HL-60 (cell line): ENCODE data around the gene ZBTB47.

Experiments used
- DNase-seq, 2 experiments: peaks; one replicate each; pipeline ENCODE4 v3.0.0-alpha.2; 2010 to 2020; ENCODE audit warnings: low read depth in 1 of 2, low spot score in 1 of 2
- H3K27ac ChIP-seq: fragments of 250-450 bp; sonication (Bioruptor Pico); replicated peaks from 2 replicates; pipeline ENCODE4 v1.5.1; 2020; ENCODE audit warnings: mild to moderate bottlenecking, moderate library complexity
- H3K27me3 ChIP-seq: fragments of 250-450 bp; sonication (Bioruptor Pico); 2 replicates; pipeline ENCODE4 v1.5.1; 2021; ENCODE audit warnings: mild to moderate bottlenecking, moderate library complexity; ENCODE audit not compliant: insufficient read depth, poor library complexity, severe bottlenecking
- H3K4me3 ChIP-seq: replicated peaks from 2 replicates; pipeline ENCODE4 v1.5.1; 2011; ENCODE audit warnings: mild to moderate bottlenecking, control low read depth, low read length; ENCODE audit not compliant: insufficient read depth
- GABPA ChIP-seq: IDR thresholded peaks from 2 replicates; pipeline ENCODE4 v1.6.1; 2012; ENCODE audit warnings: low read depth
- POLR2AphosphoS5 ChIP-seq: IDR thresholded peaks from 2 replicates; pipeline ENCODE4 v1.6.1; 2012; ENCODE audit warnings: low read depth
- REST ChIP-seq: IDR thresholded peaks from 2 replicates; pipeline ENCODE4 v1.6.1; 2012; ENCODE audit warnings: low read depth; ENCODE audit not compliant: insufficient replicate concordance
- SPI1 ChIP-seq: IDR thresholded peaks from 2 replicates; pipeline ENCODE4 v1.6.1; 2012; ENCODE audit warnings: low read depth, mild to moderate bottlenecking, borderline replicate concordance
- TF ChIP-seq, protein P1 (sequence below): IDR thresholded peaks from one replicate; pipeline ENCODE4 v1.5.1; 2011; ENCODE audit warnings: low read length, control low read depth, inconsistent platforms; ENCODE audit not compliant: insufficient read depth

The ZBTB47 gene

DNA sequence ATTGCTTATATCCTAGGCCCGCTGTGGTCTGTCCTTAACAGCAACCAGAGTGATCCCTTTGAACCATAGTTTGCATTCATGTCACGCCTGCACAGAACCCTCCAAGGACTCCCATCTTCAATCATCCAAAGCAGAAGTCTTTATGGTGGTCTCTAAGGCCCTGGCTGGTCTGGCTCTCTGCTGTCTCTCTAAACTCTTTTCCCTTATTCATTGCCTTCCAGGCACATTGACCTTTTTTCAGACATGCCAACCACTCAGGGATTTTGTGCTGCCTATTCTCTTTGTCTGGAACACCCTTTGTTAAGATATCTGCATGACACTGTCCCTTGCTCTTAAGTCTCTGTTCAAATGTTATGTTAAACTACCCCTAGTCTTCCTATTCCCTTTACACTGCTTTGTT is 21.9 kb upstream of the ZBTB47 start:
- H3K27ac ChIP-seq, result no peak overlapping the region

GRCh38 chr3:42632146-42632545 is 21.4 kb upstream of the ZBTB47 start:
- H3K27me3 ChIP-seq, result no peaks in the 10 kb centered on the region
- no peak for TF ChIP-seq POLR2AphosphoS5
- no peak overlapping the region for H3K4me3 ChIP-seq
- DNase-seq, result no peak
- no peak overlapping the region for H3K27ac ChIP-seq

More for the DNA sequence above, 21.9 kb upstream of the ZBTB47 start:
- no peaks in the 10 kb centered on the region for H3K27me3 ChIP-seq
- H3K4me3 ChIP-seq, result no peak overlapping the region
- TF ChIP-seq POLR2AphosphoS5, result no peak
- TF ChIP-seq SPI1, result no peak
- no peak for TF ChIP-seq GABPA
- TF ChIP-seq, protein P1, sequence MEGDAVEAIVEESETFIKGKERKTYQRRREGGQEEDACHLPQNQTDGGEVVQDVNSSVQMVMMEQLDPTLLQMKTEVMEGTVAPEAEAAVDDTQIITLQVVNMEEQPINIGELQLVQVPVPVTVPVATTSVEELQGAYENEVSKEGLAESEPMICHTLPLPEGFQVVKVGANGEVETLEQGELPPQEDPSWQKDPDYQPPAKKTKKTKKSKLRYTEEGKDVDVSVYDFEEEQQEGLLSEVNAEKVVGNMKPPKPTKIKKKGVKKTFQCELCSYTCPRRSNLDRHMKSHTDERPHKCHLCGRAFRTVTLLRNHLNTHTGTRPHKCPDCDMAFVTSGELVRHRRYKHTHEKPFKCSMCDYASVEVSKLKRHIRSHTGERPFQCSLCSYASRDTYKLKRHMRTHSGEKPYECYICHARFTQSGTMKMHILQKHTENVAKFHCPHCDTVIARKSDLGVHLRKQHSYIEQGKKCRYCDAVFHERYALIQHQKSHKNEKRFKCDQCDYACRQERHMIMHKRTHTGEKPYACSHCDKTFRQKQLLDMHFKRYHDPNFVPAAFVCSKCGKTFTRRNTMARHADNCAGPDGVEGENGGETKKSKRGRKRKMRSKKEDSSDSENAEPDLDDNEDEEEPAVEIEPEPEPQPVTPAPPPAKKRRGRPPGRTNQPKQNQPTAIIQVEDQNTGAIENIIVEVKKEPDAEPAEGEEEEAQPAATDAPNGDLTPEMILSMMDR, result no peak
- TF ChIP-seq REST, result no peak
- no peak for DNase-seq

- no peak for TF ChIP-seq REST
- TF ChIP-seq, protein P1, result no peak
- no peak for TF ChIP-seq POLR2AphosphoS5
- no peak for TF ChIP-seq GABPA
- TF ChIP-seq SPI1, result no peak
- no peaks in the 10 kb centered on the region for H3K27me3 ChIP-seq
- no peak overlapping the region for H3K4me3 ChIP-seq
- no peak overlapping the region for H3K27ac ChIP-seq
- DNase-seq, result no peak
Measured at GRCh38 chr3:42633544-42633943, 20.0 kb upstream of the ZBTB47 start.

DNA sequence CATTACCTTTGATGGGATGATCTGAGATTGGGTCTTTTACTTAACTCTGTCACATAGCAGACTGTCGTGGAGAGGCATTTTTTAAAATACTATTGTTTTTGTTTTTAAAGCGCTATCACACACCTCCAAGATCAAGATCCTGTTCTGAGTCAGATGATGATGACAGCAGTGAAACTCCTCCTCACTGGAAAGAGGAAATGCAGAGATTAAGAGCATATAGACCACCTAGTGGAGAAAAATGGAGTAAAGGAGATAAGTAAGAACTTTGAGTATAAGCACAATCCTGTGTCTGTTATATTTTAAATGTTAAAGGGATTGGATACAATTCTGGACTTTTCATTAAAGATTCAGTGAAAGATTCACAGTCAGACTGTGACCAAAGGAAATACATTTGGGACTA is 18.4 kb upstream of the ZBTB47 start:
- no peak for DNase-seq
- no peak for TF ChIP-seq REST
- TF ChIP-seq, protein P1, result peak; percentile 9
- TF ChIP-seq SPI1, result peak; percentile 84
- no peak overlapping the region for H3K27ac ChIP-seq
- H3K4me3 ChIP-seq, result no peak overlapping the region
- H3K27me3 ChIP-seq, result no peaks in the 10 kb centered on the region
